ENCODE measurements around the gene TUBGCP6. TPM values are rescaled to one million over a fixed set of nuclear protein-coding genes. Genes with fewer than 3 reads are reported as not detected.

Gene TUBGCP6
- total and polyA plus RNA-seq, 10 of the 15 experiments (the other 5 are each of a cell fraction or from before 2014, with no cell fraction given) = 0.74 to 41.4 (median 19.4) TPM

DNA sequence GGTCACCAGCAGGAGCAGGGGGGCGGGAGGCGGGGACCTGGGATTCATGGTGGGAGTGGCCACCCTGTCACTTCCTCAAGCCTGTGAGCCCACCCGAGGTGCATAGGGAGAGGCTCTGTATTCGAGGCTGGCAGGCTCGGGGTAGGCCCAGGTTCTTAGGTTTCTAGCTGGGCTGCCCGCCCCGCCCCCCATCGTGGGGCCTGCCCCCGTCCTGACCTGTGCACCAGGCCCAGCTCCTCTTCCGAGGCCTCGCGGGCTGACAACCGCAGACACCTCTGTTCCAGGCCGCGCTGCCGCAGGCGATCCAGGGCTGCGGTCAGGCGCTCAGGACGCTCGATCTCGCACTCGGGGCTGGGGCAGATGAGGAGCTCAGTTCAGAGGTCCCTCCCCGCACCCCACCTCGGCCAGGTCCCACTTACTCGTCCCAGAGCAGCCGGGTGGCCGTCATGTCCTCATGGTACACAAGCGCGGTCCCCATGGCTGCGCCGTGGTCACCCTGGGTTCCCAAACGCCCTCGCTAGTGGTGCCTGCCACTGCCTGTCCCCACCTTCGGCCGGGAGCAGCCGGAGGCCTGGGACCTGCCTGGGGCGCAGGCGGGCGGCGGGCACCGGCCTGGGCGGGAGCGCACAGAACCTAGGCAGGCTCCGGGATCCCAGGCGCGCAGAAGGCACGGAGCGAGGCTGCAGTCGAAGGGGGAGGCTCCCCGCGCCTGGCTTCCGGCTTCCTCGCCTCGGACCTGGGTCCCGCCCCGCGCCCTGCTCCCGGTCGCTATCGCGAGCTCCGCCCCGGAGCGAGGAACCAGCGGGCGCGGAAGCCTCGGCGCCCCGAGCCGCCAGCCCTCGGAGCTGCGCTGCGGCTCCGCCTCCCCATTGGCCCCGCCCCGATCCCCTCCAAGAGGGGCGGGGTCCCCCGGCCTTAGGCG is 6.0 kb upstream of the TUBGCP6 start, which contains the start of gene HDAC10 (continued):
- peak; percentile 62; the same call in 1 of the 2 replicates for TF ChIP-seq DPF2 (IDR thresholded peaks at IDR 0.05)
- TF ChIP-seq, protein P1, sequence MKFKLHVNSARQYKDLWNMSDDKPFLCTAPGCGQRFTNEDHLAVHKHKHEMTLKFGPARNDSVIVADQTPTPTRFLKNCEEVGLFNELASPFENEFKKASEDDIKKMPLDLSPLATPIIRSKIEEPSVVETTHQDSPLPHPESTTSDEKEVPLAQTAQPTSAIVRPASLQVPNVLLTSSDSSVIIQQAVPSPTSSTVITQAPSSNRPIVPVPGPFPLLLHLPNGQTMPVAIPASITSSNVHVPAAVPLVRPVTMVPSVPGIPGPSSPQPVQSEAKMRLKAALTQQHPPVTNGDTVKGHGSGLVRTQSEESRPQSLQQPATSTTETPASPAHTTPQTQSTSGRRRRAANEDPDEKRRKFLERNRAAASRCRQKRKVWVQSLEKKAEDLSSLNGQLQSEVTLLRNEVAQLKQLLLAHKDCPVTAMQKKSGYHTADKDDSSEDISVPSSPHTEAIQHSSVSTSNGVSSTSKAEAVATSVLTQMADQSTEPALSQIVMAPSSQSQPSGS (IDR thresholded peaks at IDR 0.05; ENCODE audit: low read length) = no peak
- TF ChIP-seq, protein P2, sequence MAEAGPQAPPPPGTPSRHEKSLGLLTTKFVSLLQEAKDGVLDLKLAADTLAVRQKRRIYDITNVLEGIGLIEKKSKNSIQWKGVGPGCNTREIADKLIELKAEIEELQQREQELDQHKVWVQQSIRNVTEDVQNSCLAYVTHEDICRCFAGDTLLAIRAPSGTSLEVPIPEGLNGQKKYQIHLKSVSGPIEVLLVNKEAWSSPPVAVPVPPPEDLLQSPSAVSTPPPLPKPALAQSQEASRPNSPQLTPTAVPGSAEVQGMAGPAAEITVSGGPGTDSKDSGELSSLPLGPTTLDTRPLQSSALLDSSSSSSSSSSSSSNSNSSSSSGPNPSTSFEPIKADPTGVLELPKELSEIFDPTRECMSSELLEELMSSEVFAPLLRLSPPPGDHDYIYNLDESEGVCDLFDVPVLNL (IDR thresholded peaks at IDR 0.05; ENCODE audit: low read depth, low read length) = no peak
- TF ChIP-seq NFYB (IDR thresholded peaks at IDR 0.05; ENCODE audit: insufficient read depth, low read depth, low read length) = no peak
- no peak for TF ChIP-seq NFYA (IDR thresholded peaks at IDR 0.05; ENCODE audit: borderline replicate concordance, low read depth, low read length)
- TF ChIP-seq ZNF207 (IDR thresholded peaks at IDR 0.05; ENCODE audit: borderline replicate concordance) = no peak
- TF ChIP-seq RELA (IDR thresholded peaks at IDR 0.05; ENCODE audit: borderline replicate concordance, partially characterized antibody) = no peak
- TF ChIP-seq NR2C2 (IDR thresholded peaks at IDR 0.05; ENCODE audit: borderline replicate concordance, control insufficient read depth, insufficient read length, low read depth) = no peak
- TF ChIP-seq, protein P3, sequence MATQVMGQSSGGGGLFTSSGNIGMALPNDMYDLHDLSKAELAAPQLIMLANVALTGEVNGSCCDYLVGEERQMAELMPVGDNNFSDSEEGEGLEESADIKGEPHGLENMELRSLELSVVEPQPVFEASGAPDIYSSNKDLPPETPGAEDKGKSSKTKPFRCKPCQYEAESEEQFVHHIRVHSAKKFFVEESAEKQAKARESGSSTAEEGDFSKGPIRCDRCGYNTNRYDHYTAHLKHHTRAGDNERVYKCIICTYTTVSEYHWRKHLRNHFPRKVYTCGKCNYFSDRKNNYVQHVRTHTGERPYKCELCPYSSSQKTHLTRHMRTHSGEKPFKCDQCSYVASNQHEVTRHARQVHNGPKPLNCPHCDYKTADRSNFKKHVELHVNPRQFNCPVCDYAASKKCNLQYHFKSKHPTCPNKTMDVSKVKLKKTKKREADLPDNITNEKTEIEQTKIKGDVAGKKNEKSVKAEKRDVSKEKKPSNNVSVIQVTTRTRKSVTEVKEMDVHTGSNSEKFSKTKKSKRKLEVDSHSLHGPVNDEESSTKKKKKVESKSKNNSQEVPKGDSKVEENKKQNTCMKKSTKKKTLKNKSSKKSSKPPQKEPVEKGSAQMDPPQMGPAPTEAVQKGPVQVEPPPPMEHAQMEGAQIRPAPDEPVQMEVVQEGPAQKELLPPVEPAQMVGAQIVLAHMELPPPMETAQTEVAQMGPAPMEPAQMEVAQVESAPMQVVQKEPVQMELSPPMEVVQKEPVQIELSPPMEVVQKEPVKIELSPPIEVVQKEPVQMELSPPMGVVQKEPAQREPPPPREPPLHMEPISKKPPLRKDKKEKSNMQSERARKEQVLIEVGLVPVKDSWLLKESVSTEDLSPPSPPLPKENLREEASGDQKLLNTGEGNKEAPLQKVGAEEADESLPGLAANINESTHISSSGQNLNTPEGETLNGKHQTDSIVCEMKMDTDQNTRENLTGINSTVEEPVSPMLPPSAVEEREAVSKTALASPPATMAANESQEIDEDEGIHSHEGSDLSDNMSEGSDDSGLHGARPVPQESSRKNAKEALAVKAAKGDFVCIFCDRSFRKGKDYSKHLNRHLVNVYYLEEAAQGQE (IDR thresholded peaks at IDR 0.05; ENCODE audit: low read depth, low read length) = no peak
- TF ChIP-seq, protein P4, sequence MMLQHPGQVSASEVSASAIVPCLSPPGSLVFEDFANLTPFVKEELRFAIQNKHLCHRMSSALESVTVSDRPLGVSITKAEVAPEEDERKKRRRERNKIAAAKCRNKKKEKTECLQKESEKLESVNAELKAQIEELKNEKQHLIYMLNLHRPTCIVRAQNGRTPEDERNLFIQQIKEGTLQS (IDR thresholded peaks at IDR 0.05; ENCODE audit: borderline replicate concordance, extremely low read depth, low read depth, low read length) = no peak
- TF ChIP-seq, protein P5, sequence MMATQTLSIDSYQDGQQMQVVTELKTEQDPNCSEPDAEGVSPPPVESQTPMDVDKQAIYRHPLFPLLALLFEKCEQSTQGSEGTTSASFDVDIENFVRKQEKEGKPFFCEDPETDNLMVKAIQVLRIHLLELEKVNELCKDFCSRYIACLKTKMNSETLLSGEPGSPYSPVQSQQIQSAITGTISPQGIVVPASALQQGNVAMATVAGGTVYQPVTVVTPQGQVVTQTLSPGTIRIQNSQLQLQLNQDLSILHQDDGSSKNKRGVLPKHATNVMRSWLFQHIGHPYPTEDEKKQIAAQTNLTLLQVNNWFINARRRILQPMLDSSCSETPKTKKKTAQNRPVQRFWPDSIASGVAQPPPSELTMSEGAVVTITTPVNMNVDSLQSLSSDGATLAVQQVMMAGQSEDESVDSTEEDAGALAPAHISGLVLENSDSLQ (IDR thresholded peaks at IDR 0.05) = peak; percentile 40; the same call in 1 of the 2 replicates
- TF ChIP-seq SUPT20H (IDR thresholded peaks at IDR 0.05; ENCODE audit: borderline replicate concordance, control insufficient read depth, low read depth, low read length) = no peak
- TF ChIP-seq, protein P6, sequence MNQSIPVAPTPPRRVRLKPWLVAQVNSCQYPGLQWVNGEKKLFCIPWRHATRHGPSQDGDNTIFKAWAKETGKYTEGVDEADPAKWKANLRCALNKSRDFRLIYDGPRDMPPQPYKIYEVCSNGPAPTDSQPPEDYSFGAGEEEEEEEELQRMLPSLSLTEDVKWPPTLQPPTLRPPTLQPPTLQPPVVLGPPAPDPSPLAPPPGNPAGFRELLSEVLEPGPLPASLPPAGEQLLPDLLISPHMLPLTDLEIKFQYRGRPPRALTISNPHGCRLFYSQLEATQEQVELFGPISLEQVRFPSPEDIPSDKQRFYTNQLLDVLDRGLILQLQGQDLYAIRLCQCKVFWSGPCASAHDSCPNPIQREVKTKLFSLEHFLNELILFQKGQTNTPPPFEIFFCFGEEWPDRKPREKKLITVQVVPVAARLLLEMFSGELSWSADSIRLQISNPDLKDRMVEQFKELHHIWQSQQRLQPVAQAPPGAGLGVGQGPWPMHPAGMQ (IDR thresholded peaks at IDR 0.05; ENCODE audit: borderline replicate concordance) = no peak
- TF ChIP-seq TCF7 (IDR thresholded peaks at IDR 0.05; ENCODE audit: borderline replicate concordance) = no peak
- TF ChIP-seq SREBF1 (IDR thresholded peaks at IDR 0.05; ENCODE audit: low read length) = no peak
- TF ChIP-seq, protein P7, sequence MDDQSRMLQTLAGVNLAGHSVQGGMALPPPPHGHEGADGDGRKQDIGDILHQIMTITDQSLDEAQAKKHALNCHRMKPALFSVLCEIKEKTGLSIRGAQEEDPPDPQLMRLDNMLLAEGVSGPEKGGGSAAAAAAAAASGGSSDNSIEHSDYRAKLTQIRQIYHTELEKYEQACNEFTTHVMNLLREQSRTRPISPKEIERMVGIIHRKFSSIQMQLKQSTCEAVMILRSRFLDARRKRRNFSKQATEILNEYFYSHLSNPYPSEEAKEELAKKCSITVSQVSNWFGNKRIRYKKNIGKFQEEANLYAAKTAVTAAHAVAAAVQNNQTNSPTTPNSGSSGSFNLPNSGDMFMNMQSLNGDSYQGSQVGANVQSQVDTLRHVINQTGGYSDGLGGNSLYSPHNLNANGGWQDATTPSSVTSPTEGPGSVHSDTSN (IDR thresholded peaks at IDR 0.05; ENCODE audit: insufficient replicate concordance, low read depth, low read length) = no peak
- no peak for TF ChIP-seq POU2F2 (IDR thresholded peaks at IDR 0.05; ENCODE audit: borderline replicate concordance, low read depth, low read length)
